GM18870 (cell line): ENCODE measurements around the gene UPB1.

Experiments
- ATAC-seq: cut with Tn5 transposase; IDR thresholded peaks from one replicate; pipeline ENCODE4 v1.9.1; 2021; ENCODE audit warnings: moderate library complexity; ENCODE audit not compliant: unreplicated experiment

Gene UPB1

DNA sequence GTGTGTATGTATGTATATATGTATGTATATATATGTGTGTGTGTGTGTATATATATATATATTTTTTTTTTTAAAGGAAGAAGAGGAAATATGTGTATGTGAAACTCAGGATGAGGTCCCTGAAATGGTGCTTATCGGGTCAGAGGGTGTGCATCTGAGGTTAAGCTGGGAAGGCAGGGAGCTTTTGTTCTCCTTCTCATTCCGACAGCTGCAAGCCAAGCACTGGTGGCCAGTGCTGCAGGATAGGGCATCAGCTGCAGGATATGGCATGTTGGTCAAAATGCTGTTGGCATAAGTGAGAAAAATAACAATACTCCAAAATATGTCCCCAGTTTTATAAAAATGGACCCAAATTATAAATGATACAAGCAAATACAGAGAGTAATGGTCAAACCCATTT is 68.1 kb downstream of the UPB1 start:
- no peak for ATAC-seq

DNA sequence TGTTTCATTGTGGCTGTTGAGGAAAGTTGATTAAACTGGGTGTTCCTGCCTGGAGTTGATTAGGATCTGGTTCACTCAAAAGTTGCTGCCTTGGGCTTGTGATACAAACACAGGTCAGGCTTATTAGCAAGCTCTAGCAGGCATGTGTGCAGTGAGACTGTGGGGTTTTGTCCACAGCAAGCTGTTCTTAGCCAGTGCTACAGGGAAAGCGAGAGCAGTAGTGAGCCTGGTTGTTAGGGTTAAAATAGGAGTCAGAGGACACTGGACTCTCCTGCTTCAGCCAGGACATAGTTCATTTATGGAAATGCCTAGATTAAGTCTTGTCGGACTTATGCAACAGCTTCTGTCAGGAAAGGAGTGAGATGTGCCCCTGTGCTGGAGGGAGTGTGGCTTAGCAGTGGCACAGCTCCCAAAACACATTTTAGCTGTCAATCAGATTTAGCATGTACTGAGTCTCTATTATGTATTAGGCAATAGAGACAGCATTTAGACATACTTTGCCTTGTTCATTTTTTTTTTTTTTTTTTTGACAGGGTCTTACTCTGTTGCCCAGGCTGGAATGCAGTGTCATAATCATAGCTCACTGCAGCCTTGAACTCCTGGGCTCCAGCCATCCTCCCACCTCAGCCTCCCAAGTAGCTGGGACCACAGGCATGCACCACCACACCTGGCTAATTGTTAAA is 69.4 kb downstream of the UPB1 start:
- no peak for ATAC-seq

DNA sequence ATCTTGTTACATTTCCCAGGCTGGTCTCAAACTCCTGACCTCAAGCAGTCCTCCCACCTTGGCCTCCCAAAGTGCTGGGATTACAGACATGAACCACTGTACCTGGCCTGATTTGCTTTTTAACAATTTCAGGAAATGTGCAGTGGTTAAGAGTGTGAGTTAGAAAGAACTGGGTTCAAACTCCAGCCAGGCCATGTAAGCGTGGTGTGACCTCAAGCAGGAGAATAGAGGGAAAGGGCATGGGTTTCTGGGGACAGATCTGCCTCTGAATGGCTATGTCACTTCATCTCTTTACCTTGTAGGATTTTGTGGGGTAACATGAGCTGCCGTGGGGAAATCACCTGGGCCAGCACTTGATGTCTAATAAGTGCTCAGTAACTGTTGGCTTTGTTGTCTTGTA is 69.9 kb downstream of the UPB1 start:
- ATAC-seq = no peak

DNA sequence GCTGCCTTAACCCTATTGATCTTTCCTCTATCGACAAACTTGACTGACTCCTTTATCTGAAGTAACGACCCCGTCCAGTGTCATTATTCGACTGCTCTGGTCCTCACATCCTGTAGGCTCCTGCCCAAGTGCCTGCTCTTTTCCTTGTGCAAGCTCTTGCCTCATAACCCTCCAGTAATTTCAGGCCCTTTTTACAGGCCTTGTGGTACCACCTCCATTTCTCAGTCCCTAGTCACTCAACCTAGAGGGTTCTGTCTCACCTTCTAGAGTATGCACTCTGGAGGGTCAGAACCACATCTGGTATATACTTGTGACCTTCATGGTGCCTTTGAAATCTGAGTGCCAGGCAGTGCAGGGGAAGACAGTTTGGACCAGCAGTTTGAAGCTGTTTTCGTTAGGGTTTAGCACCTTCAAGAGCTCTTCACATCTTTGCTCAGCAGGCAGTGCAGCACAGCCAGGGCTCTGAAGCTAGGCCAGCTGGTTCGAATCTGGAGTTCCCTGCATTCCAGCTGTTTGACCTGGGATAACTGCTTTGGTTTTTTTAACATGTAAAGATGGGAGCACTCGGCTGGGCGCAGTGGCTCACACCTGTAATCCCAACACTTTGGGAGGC is 71.9 kb downstream of the UPB1 start:
- no peak for ATAC-seq

DNA sequence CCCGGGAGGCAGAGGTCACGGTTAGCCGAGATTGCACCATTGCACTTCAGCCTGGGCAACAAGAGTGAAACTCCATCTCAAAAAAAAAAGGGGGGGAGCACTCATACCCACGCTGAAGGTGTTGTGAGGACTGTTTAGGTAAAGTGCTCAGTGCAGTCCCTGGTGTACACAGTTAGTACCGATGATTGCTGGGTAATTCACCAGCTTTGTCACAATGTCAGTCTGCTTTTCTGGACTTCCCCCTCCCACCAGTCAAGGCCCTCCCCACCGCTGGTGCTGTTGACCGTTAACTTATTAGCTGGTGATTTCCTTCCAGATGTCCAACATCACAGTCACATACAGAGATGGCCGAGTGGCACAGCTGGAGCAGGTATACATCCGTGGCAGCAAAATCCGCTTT is 72.5 kb downstream of the UPB1 start:
- ATAC-seq = no peak

DNA sequence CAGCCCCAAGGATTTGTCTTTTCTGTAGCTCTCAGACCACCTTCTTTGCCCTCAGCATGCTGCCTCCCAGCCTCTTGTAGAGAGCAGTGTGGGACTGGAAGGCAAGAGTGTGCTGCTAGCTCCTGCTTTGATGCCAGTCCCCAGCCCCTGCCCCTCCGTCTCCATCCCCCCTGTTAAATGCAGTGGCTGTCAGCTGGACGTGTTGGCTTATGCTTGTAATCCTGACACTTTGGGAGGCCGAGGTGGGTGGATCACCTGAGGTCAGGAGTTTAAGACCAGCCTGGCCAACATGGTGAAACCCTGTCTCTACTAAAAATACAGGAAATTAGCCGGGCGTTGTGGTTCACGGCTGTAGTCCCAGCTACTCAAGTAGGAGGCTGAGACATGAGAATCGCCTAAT is 76.1 kb downstream of the UPB1 start:
- no peak for ATAC-seq

DNA sequence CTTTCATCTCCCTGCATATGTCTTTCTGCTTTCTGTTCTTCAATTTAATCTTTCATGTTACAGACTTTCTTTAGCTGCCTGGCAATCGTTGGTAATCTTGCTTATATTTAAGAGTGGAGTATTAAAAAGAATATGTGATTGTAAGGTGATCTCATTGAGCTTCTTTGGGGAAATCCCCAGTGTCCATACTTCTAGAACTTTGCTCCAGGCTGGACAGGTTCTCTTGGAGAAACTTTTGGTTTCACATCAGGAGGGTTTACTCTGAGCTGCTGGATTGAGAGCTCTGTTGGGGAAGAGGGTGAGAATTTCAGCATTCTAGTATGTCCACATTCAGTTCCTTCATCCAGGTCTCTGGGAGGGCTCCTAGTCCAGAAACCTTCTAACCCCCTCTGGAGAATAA is 81.6 kb downstream of the UPB1 start:
- ATAC-seq = no peak
